Lower leg skin (tissue), 3 donors: Measurements from ENCODE around the gene HLA-DOA.

Experiments used
- POLR2A ChIP-seq, 2 donors: fragments of 450-650 bp; IDR thresholded peaks; one replicate each; pipeline ENCODE4 v1.6.1; 2016 to 2017; ENCODE audit warnings: antibody characterized with exemption in 2 of 2, mild to moderate bottlenecking in 1 of 2, moderate library complexity in 1 of 2
- TF ChIP-seq, protein P1 (sequence below), 3 donors: fragments of 450-650 bp; IDR thresholded peaks; one replicate each; pipeline ENCODE4 v1.5.1; 2016; ENCODE audit warnings: antibody characterized with exemption in 3 of 3, mild to moderate bottlenecking in 3 of 3, moderate library complexity in 2 of 3

- TF ChIP-seq, protein P1, sequence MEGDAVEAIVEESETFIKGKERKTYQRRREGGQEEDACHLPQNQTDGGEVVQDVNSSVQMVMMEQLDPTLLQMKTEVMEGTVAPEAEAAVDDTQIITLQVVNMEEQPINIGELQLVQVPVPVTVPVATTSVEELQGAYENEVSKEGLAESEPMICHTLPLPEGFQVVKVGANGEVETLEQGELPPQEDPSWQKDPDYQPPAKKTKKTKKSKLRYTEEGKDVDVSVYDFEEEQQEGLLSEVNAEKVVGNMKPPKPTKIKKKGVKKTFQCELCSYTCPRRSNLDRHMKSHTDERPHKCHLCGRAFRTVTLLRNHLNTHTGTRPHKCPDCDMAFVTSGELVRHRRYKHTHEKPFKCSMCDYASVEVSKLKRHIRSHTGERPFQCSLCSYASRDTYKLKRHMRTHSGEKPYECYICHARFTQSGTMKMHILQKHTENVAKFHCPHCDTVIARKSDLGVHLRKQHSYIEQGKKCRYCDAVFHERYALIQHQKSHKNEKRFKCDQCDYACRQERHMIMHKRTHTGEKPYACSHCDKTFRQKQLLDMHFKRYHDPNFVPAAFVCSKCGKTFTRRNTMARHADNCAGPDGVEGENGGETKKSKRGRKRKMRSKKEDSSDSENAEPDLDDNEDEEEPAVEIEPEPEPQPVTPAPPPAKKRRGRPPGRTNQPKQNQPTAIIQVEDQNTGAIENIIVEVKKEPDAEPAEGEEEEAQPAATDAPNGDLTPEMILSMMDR (IDR thresholded peaks at IDR 0.05): no peak
- no peak for TF ChIP-seq POLR2A (IDR thresholded peaks at IDR 0.05)
Observed at GRCh38 chr6:33036535-33036934, 27.1 kb upstream of the HLA-DOA start.
